GM10266 (cell line): ENCODE data around the gene ADSS2.
"Not testable (repeated sequence)": the region's sequence is repeated elsewhere in the genome, so short reads cannot be mapped to it uniquely, and the experiment has no call there.

Experiments
- DNase-seq: peaks from one replicate; pipeline ENCODE4 v3.0.0; 2012; ENCODE audit errors: extremely low spot score
- TF ChIP-seq, protein P1 (sequence below): IDR thresholded peaks from 2 replicates; pipeline ENCODE4 v1.5.1; 2012; ENCODE audit warnings: mild to moderate bottlenecking, low read depth; ENCODE audit not compliant: control insufficient read depth, insufficient read depth; ENCODE audit errors: missing control alignments

ADSS2 gene

DNA sequence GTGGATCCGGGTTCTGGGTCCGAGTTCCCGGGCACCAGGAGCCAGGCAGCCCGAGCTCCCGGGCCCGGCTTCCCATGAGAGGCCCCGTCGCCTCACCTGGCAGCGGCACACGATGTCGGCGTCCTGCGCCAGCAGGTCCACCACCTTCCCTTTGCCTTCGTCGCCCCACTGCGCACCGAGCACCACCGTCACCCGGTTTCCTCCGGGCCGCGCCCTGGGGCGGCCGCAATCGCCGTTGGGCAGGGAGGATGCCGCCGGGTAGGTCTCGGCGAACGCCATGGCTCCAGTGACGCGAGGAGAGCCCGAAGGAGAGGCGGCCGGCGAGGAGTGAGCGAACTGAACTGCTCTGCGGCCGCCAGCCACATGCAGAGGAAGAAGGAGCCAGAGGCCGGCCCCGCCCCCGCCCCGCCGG, at the start of gene ADSS2:
Gene ADSS2, minus strand, starts transcription at position 371 of the 412 bp plus-strand sequence. Its CDS starts 92 bp downstream, at position 279.
- TF ChIP-seq, protein P1, sequence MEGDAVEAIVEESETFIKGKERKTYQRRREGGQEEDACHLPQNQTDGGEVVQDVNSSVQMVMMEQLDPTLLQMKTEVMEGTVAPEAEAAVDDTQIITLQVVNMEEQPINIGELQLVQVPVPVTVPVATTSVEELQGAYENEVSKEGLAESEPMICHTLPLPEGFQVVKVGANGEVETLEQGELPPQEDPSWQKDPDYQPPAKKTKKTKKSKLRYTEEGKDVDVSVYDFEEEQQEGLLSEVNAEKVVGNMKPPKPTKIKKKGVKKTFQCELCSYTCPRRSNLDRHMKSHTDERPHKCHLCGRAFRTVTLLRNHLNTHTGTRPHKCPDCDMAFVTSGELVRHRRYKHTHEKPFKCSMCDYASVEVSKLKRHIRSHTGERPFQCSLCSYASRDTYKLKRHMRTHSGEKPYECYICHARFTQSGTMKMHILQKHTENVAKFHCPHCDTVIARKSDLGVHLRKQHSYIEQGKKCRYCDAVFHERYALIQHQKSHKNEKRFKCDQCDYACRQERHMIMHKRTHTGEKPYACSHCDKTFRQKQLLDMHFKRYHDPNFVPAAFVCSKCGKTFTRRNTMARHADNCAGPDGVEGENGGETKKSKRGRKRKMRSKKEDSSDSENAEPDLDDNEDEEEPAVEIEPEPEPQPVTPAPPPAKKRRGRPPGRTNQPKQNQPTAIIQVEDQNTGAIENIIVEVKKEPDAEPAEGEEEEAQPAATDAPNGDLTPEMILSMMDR, result no peak
- no peak for DNase-seq

DNA sequence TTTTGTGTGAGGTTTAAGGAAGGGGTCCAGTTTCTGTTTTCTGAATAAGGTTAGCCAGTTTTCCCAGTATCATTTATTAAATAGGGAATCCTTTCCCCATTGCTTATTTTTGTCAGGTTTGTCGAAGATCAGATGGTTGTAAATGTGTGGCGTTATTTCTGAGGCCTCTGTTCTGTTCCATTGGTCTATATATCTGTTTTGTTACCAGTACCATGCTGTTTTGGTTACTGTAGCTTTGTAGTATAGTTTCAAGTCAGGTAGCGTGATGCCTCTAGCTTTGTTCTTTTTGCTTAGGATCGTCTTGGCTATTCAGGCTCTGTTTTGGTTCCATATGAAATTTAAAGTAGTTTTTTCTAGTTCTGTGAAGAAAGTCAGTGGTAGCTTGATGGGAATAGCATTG, 48.8 kb upstream of the ADSS2 start:
- not testable (repeated sequence) for DNase-seq

DNA sequence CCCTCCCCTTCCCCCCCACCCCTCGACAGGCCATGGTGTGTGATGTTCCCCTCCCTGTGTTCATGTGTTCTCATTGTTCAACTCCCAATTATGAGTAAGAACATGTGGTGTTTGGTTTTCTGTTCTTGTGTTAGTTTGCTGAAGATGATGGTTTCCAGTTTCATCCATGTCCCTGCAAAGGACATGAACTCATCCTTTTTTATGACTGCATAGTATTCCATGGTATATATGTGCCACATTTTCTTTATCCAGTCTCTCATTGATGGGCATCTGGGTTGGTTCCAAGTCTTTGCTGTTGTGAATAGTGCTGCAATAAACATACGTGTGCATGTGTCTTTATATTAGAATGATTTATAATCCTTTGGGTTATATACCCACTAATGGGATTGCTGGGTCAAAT, 47.8 kb upstream of the ADSS2 start:
- not testable (repeated sequence) for DNase-seq

DNA sequence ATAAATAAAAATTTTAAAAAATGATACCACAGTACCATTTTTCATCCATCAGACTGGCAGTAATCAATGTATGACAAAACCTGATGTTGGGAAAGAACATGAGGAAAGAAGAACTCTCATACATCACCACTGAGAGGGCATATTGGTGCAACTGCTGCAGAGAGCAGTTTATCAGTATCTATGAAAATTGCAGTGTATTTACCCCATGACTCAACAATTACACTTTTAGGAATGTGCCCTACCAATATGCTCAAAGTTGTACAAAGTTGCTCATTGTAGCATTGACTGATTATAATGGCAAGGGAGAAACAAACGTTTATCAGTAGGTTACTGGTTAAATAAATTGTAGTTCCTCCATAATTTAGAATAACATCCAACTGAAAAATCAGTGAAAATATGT, 46.1 kb upstream of the ADSS2 start:
- DNase-seq, result no peak
- TF ChIP-seq, protein P1, result no peak

DNA sequence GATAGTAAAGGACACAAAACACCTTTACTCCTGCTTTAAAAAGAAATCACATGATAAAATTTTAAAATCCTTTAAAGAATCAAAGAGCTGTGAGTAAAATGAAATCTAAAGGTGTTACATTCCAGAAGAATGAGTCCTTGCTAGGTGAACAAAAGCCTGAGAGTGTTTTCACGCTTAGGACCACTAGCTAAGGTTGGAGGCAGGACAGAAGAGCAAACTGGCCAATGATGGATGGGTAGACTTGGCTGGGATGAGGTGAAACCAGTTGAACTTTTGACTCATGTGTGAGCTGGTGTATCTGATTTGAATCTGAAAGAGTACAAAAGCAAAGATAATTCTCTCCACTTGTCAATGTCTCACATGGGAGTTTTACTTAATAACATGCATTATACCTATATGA, 44.5 kb upstream of the ADSS2 start:
- no peak for DNase-seq
- TF ChIP-seq, protein P1, result no peak

DNA sequence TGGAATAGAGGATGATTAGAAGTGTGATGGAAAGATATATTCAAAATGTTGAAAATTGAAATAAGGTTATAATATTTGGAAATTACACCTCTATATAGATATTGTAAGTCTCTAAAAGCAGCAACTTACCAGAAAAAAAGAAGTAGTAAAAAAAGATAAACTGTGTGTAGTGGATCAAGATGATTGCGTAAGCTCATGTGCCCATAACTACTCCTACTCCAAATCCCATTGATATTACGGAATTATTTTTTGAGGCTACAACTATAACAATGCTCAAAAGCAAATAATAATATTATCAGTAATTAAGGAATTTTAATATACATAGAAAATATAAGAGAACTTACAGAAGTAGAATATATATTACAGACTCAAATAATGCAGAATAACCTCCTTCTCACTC, 42.9 kb upstream of the ADSS2 start:
- DNase-seq, result no peak
- TF ChIP-seq, protein P1, result no peak

DNA sequence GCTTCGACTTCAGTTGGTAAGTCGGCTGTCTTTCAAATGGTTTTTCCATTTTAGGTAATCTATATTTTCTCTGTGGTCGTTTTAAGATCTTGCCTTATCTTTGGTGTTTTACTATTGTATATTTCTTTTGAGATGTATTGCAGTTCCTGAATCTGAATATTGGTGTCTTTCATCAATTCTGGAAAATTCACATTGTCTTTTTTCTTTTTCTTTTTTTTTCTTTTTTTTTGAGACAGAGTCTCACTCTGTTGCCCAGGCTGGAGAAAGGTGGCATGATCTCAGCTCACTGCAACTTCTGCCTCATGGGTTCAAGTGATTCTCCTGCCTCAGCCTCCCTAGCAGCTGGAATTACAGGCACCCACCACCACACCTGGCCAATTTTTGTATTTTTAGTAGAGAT, 33.3 kb upstream of the ADSS2 start:
- not testable (repeated sequence) for DNase-seq

DNA sequence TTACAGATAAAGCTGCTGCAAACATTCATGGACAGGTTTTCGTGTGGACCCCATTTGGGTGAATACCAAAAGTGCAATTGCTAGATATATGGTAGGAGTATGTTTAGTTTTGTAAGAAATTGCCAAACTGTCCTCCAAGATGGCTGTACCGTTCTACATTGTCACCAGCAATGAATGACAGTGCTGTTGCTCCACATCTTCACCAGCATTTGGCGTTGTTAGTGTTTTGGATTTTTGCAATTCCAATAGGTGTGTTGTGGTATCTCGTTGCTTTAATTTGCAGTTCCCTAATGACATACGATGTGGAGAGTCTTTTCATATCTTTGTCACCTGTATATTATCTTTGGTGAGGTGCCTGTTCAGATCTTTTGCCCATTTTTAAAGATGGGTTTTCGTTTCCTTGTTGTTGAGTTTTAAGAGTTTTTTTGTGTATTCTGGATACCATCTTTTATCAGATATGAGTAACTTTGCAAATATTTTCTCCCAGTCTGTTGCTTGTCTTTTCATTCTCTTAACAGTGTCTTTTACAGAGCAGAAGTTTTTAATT, 21.4 kb upstream of the ADSS2 start:
- no peak for DNase-seq
- TF ChIP-seq, protein P1, result no peak

DNA sequence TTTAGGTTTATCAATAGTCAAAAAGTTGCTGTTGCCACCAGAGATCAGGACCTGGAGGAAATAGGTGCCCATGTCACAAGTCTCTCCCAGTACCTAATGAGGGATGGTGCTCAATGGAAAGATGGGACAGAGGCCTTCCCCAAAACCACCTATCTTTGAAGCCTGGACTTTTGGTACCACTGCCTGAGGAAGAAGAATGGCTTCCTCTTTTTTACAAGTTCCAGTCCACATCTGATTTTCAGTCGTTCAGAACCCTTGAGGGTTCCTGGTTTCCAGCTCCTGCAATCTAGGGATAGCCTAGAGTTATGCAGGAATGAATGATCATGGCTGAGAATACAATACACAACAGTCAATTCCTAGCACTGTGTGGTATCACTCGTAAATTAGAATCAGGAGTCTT, 15.0 kb upstream of the ADSS2 start:
- TF ChIP-seq, protein P1, result no peak
- no peak for DNase-seq
